Left ventricle myocardium inferior (tissue), 1 donor: Measurements from ENCODE around the gene RAD50. TPM values are rescaled to one million over a fixed set of nuclear protein-coding genes. Genes with fewer than 3 reads are reported as not detected.

ENCODE experiments used
- DNase-seq: peaks from one replicate; pipeline ENCODE4 v3.0.0-alpha.2; 2020
- H3K27ac ChIP-seq: fragments of 200-600 bp; replicated peaks from 2 replicates; pipeline ENCODE4 v1.8.0; 2021
- H3K27me3 ChIP-seq: fragments of 200-600 bp; 2 replicates; pipeline ENCODE4 v1.8.0; 2021; ENCODE audit warnings: low read depth
- H3K36me3 ChIP-seq: fragments of 200-600 bp; 2 replicates; pipeline ENCODE4 v1.8.0; 2021
- H3K4me1 ChIP-seq: fragments of 200-600 bp; 2 replicates; pipeline ENCODE4 v1.8.0; 2021
- H3K4me3 ChIP-seq: fragments of 200-600 bp; 2 replicates; pipeline ENCODE4 v1.8.0; 2021; ENCODE audit warnings: mild to moderate bottlenecking, moderate library complexity
- H3K9me3 ChIP-seq: fragments of 200-600 bp; replicated peaks from 2 replicates; pipeline ENCODE4 v1.8.0; 2021
- intact Hi-C: fragments of 100-400 bp; cut with micrococcal nuclease; formaldehyde crosslinking; loops from one replicate; pipeline ENCODE4 v1.11.0; 2022
- total RNA-seq: library from RNA; stranded (reverse); fragmentation: NEBNext Ultra II Directional; extraction: Animal tissue kit (Norgen Biotek cat#: 25700); gene quantifications from one replicate; pipeline ENCODE4 v1.2.1, GENCODE V29; 2021
- TF ChIP-seq, protein P1 (sequence below): fragments of 200-600 bp; IDR thresholded peaks from 2 replicates; pipeline ENCODE4 v1.8.0; 2021; ENCODE audit warnings: antibody characterized with exemption, mild to moderate bottlenecking, borderline replicate concordance
- donor health status: DM: no; HTN: yes; CAD: no; lungs with severe emphysema.

The RAD50 gene
- total RNA-seq, 1 donor from 2014 or later, result 33.4 TPM

DNA sequence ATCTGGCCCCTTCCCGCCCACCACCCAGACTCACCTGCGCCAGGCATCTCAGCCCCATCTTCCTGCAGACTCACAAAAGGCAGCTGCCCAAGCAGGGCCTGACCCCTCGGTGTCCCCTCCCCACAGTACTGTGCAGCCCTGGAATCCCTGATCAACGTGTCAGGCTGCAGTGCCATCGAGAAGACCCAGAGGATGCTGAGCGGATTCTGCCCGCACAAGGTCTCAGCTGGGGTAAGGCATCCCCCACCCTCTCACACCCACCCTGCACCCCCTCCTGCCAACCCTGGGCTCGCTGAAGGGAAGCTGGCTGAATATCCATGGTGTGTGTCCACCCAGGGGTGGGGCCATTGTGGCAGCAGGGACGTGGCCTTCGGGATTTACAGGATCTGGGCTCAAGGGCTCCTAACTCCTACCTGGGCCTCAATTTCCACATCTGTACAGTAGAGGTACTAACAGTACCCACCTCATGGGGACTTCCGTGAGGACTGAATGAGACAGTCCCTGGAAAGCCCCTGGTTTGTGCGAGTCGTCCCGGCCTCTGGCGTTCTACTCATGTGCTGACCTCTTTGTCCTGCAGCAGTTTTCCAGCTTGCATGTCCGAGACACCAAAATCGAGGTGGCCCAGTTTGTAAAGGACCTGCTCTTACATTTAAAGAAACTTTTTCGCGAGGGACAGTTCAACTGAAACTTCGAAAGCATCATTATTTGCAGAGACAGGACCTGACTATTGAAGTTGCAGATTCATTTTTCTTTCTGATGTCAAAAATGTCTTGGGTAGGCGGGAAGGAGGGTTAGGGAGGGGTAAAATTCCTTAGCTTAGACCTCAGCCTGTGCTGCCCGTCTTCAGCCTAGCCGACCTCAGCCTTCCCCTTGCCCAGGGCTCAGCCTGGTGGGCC, 103.1 kb downstream of the RAD50 start:
- H3K4me1 ChIP-seq, result peaks cover 14% of the 10 kb centered on the region
- intact Hi-C loops, result no loop called here
- H3K36me3 ChIP-seq, result no peaks in the 10 kb centered on the region
- DNase-seq, result no peak
- TF ChIP-seq, protein P1, sequence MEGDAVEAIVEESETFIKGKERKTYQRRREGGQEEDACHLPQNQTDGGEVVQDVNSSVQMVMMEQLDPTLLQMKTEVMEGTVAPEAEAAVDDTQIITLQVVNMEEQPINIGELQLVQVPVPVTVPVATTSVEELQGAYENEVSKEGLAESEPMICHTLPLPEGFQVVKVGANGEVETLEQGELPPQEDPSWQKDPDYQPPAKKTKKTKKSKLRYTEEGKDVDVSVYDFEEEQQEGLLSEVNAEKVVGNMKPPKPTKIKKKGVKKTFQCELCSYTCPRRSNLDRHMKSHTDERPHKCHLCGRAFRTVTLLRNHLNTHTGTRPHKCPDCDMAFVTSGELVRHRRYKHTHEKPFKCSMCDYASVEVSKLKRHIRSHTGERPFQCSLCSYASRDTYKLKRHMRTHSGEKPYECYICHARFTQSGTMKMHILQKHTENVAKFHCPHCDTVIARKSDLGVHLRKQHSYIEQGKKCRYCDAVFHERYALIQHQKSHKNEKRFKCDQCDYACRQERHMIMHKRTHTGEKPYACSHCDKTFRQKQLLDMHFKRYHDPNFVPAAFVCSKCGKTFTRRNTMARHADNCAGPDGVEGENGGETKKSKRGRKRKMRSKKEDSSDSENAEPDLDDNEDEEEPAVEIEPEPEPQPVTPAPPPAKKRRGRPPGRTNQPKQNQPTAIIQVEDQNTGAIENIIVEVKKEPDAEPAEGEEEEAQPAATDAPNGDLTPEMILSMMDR, result no peak
- no peak overlapping the region for H3K4me3 ChIP-seq
- H3K27ac ChIP-seq, result no peak overlapping the region
- no peaks in the 10 kb centered on the region for H3K9me3 ChIP-seq
- peaks cover 35% of the 10 kb centered on the region for H3K27me3 ChIP-seq

DNA sequence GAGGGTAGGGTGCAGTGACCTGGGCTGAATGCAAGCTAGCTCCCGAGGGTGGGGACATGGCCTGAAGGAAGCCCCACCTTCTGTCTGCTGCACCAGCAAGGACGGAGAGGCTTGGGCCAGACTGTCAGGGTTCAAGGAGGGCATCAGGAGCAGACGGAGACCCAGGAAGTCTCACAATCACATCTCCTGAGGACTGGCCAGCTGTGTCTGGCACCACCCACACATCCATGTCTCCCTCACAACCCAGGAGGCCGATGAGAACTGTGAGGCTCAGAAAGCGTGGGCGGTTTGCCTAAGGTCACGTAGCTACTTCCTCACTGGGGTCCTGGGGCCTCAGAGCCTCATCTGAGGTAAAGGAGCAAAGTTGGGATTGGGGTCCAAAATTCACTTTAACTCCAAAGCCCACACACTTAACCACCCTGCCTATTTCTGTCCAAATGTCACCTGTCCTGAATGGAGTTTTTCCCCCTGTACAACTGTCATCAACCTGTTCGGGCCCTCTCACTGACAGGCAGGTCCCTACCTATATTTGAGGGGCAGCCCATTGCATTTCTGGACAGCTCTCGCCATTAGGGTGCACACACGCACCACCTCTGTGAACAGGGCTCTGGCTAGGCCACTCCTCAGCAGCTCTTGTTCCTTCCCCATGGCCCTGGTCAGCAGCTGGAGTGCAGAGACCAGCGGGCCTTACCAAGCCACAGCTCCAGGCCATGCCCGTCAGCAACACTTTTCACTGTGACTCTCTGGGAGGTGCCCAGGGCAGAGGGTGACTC, 104.6 kb downstream of the RAD50 start:
- Histone ChIP-seq H3K4me1 (peaks cover 4% of the 10 kb centered on the region), H3K36me3 (no peaks in the 10 kb centered on the region), H3K9me3 (no peaks in the 10 kb centered on the region), H3K27ac (no peak overlapping the region), H3K27me3 (peaks cover 32% of the 10 kb centered on the region), H3K4me3 (no peak overlapping the region)
- intact Hi-C loops, result no loop called here
- TF ChIP-seq, protein P1, result no peak
- DNase-seq, result no peak

DNA sequence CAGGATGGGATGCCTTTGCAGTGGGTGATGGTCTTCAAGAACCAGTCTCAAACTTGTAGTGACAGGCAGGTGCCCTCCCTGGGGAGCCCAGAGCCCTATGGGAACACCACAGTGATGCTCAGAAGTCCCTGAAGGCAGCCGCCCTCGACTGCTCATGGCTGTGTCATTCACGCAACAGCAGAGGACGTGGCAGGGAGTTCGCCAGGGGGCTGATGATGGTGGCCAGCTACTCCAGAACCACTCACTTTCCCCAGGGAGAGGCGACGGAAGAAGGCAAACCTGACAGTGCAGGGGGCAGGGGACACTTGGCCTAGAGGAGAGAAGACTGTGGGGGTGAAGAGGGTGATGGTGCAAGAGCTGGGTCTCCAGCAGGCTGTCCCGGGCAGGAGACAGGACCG, 105.2 kb downstream of the RAD50 start:
- intact Hi-C loops, result no loop called here
- H3K4me1 ChIP-seq, result no peaks in the 10 kb centered on the region
- TF ChIP-seq, protein P1, result no peak

DNA sequence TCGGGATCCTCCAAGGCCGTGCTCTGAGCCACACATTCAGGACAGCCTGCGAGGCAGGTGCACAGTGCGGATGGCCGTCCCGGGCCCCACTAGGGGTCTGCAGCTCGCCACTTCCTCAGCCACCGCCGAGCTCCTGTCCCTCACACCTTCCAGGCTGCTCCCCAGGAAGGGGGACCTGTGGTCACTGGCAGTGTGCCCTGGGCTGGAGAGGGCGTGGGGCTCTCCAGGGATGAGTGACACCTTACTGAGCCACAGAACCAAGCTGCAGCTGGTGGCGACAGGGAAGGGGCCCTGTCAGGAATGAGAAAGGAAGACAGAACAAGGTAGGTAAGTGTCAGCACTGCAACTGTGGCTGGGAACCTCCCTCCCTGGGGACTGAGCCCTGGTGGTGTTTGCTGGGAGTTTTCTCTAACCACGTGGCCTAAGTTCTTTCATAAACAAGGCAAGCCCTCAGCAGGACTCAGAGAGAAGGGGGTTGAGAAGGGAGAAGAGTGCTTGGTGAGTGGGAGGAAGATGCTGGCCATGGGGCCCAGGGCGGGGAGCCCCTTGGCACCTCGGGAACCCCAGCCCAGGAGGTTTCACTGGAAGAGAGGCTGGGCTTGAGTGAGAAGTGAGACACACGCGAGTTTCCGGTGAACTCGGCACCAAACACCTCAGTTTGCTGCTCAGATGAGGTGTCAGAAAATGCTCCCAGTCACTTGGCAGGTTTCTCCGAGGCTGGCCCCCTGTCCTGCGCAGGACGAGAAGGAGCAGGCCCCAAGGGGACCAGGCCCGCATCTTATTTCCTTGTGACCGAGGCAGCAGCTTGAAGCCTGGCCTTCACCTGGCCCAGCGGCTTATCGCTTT, 106.4 kb downstream of the RAD50 start:
- H3K27ac ChIP-seq, result no peak overlapping the region
- H3K27me3 ChIP-seq, result peaks cover 31% of the 10 kb centered on the region
- DNase-seq, result no peak
- H3K9me3 ChIP-seq, result no peaks in the 10 kb centered on the region
- TF ChIP-seq, protein P1, result no peak
- H3K36me3 ChIP-seq, result no peaks in the 10 kb centered on the region
- no peaks in the 10 kb centered on the region for H3K4me1 ChIP-seq
- H3K4me3 ChIP-seq, result no peak overlapping the region
- intact Hi-C loops, result no loop called here

More for the DNA sequence above, 105.2 kb downstream of the RAD50 start:
- H3K36me3 ChIP-seq, result no peaks in the 10 kb centered on the region
- H3K9me3 ChIP-seq, result no peaks in the 10 kb centered on the region
- H3K27ac ChIP-seq, result no peak overlapping the region
- no peak for DNase-seq
- peaks cover 32% of the 10 kb centered on the region for H3K27me3 ChIP-seq
- no peak overlapping the region for H3K4me3 ChIP-seq
